Right ventricle myocardium superior (tissue), 1 donor: Measurements from ENCODE around the gene PPP2R3B. TPM values are rescaled to one million over a fixed set of nuclear protein-coding genes. Genes with fewer than 3 reads are reported as not detected.
A peak's percentile ranks its signal among the peaks of the same experiment; 100 is the strongest.
"Not testable (repeated sequence)": the region's sequence is repeated elsewhere in the genome, so short reads cannot be mapped to it uniquely, and the experiment has no call there.

Source experiments
- ATAC-seq: fragments of 200-7000 bp; cut with Tn5 transposase; one replicate; pipeline ENCODE4 v1.9.1; 2020; ENCODE audit warnings: mild to moderate bottlenecking; ENCODE audit not compliant: poor library complexity
- DNase-seq: peaks from one replicate; pipeline ENCODE4 v3.0.0-alpha.2; 2020
- intact Hi-C: fragments of 100-400 bp; cut with DNase I; formaldehyde crosslinking; loops from one replicate; pipeline ENCODE4 v1.11.2; 2022
- total RNA-seq: library from RNA; stranded (reverse); fragmentation: NEBNext Ultra II Directional; extraction: Animal tissue kit (Norgen Biotek cat#: 25700); gene quantifications from one replicate; pipeline ENCODE4 v1.2.1, GENCODE V29; 2021
- donor health status: DM: no; HTN: yes; CAD: no; lungs with severe emphysema.

The PPP2R3B gene
- total RNA-seq, 1 donor from 2014 or later: 154 TPM

DNA sequence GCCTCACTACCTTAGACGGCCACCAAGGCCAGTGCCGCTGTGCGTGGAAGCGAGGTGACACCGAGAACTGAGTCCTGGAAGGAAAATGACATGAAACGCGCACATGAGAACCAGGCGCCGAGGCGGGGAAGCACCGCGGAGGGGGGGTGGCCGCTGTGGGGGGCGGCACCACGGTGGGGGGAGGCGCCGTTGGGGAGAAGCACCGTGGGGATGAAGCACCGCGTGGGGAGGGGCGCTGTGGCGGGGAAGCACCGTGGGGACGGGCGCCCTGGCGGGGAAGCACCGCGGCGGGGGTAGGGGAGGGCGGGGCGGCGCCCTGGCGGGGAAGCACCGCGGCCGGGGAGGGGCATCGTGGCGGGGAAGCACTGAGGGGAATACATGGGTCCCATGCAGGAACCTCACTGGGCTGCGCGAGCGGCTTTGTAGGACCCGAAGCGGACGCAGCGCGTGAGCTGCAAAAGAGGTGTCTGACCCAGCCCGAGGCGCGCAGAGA, 28.0 kb downstream of the PPP2R3B start:
- intact Hi-C loops: no loop called here
- DNase-seq: peak; percentile 30

DNA sequence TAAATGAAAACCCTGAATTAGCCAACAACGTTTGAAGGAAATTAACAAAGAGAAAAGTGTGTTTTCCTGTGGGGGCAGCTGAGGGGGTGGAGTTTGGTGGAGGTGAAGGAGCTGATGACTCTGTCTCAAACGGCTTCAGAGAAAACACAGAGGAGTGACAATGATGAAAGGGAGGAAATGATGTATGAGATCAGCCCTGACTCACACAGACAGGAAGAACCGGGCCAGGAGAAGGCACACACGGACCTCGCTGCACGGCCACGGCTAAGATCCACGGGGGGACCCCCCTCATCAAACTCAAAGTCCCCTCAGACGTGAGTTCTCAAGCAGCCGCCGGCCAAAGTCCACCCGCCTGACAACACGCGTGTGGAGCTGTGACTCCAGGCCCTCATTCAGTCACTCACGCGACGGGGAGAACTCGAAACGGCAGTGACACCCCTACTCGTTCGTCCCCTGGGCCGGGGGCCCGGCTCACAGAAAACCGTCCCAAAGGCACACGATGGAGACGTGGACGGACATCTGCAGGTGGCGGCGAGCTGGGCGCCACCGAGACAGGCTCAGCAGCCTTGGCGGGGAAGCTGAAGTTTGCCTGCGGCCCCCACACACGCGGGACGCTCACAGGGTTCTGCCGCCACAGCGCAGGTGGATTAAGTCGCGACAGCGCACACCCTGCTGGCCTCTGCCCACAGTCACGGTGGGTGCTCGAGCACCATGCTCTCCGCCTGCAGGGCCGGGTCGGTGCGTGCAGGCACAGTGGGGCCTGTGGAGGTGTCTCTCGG, 28.8 kb downstream of the PPP2R3B start:
- DNase-seq (peak; percentile 32), ATAC-seq (no peak)
- intact Hi-C loops: no loop called here

More for the DNA sequence above, 28.0 kb downstream of the PPP2R3B start:
- ATAC-seq: no peak

- intact Hi-C loops: no loop called here
- ATAC-seq (no peak), DNase-seq (peak; percentile 15)
Measured at GRCh38 chrX:357035-357692, 29.5 kb downstream of the PPP2R3B start.

- ATAC-seq (no peak), DNase-seq (peak; percentile 12)
- intact Hi-C loops: no loop called here
Measured at GRCh38 chrX:356385-357034, 30.2 kb downstream of the PPP2R3B start.

GRCh38 chrX:355329-356050, 31.2 kb downstream of the PPP2R3B start:
- DNase-seq: peak; percentile 26
- intact Hi-C loops: no loop called here
- ATAC-seq: no peak

DNA sequence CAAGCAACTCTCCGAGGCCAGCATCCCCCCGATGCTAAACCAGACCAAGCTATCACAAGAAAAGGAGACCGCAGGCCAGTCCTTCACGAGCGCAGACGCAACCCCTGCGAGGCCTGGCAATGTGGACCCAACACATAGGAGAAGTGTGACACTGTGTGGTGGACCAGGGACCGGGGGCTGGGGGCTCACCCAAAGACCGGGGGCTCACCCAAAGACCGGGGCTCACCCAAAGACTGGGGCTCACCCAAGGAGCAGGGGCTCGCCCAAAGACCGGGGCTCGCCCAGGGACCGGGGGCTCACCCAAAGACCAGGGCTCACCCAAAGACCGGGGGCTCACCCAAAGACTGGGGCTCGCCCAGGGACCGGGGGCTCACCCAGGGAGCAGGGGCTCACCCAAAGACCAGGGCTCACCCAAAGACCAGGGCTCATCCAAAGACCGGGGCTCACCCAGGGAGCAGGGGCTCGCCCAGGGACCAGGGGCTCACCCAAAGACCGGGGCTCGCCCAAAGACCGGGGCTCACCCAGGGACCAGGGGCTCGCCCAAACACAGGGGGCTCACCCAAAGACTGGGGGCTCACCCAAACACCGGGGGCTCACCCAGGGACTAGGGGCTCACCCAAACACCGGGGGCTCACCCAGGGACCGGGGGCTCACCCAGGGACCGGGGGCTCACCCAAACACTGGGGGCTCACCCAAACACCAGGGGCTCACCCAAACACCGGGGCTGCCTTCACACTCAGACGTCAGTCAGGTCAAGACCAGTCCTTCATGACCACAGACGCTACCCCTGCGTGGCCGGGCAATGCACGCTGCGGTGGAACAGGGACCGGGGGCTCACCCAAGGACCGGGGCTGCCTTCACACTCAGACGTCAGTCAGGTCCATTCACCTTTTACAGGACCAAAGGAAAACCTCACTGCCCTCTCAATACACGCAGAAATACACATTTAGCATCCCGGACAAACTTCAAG, 32.9 kb downstream of the PPP2R3B start:
- ATAC-seq (no peak), DNase-seq (peak; percentile 29)
- intact Hi-C loops: no loop called here

DNA sequence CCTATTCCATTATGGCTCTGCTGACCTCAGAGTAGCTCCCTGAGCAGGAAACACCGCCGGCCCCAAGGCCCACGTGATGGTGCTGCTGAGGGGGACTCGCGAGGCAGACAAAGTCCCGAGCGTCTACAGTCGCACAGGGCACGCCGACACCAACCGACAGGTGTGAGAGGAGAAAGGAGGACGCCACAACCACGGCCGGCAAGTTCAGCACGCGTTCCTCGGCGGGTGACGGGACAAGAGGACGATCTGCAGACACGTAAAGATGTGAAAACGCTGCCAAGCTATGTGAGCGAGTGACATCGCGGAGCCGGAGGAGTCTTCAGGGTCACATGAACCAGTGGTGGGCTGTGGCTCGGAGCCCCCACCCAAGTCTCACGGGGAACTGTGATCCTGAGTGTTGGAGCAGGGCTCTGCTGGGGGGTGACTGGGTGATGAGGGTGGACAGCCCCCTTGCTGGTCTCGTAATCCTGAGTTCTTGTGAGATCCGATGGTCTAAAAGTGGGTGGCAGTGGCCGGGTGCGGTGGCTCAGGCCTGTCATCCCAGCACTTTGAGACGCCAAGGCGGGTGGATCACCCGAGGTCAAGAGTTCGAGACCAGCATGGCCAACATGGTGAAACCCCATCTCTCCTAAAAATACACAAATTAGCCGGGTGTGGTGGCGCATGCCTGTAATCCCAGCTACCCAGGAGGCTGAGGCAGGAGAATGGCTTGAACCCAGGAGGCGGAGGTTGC, 34.0 kb downstream of the PPP2R3B start:
- ATAC-seq: no peak
- peak; percentile 30 for DNase-seq
- intact Hi-C loops: no loop called here

DNA sequence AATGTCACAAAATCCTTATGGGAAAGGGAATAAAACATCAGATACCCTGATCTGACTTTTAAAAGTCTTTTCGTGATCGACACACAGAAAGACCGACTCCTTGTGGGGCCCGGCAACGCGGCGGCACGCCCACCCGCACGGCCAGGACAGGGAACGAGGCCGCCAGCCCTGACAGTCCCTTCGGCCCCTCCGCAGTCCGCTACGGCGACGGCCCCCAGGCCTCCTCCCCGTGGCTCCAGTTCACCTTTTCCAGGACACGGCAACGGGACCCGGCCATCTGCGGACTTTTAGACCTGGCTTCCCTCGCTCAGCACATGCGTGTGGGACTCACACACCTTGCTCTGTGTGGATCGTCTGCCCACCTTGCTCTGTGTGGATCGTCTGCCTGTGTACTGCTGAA, 34.5 kb downstream of the PPP2R3B start:
- ATAC-seq (no peak), DNase-seq (no peak)
- intact Hi-C loops: no loop called here

DNA sequence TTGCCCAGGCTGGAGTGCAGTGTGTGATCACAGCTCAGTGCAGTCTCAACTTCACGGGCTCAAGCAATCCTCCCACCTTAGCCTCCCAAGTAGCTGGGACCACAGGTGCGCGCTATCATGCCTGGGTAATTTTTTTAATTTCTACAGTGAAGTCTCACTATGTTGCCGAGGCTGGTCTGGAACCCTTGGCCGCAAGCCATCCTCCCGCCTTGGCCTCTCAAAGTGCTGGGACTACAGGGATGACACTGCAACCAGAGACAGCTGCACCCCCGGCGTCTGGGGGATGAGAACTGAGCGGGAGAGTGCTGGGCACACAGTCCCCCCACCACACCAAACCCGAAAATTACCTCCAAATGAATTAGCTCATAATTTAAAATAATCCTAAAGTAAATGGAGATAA, 35.0 kb downstream of the PPP2R3B start:
- ATAC-seq (no peak), DNase-seq (peak; percentile 11)
- intact Hi-C loops: no loop called here

GRCh38 chrX:351324-351641, 35.4 kb downstream of the PPP2R3B start:
- intact Hi-C loops, ATAC-seq, DNase-seq: not testable (repeated sequence)

GRCh38 chrX:350534-351323, 36.0 kb downstream of the PPP2R3B start:
- intact Hi-C loops: no loop called here
- no peak for ATAC-seq
- peak; percentile 37 for DNase-seq

DNA sequence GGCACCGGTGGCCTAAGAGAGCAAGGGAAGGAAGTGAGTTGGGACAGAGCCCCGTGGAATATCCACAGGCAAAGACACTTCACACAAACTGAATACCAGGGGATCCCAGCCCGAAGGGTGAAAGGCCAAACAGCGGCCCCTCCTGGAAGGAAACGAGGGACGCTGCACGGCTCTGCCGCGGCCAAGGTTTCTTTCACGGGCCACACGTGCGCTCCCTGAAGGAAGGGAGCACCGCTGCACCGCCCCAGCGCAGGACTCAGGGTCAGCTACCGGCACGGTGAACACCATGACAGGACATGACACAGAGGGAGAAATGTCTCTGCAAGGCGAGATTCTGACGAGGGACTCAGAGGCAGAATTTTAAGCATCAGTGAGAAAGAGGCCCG, 36.6 kb downstream of the PPP2R3B start:
- intact Hi-C loops: no loop called here
- no peak for ATAC-seq
- peak; percentile 42 for DNase-seq

DNA sequence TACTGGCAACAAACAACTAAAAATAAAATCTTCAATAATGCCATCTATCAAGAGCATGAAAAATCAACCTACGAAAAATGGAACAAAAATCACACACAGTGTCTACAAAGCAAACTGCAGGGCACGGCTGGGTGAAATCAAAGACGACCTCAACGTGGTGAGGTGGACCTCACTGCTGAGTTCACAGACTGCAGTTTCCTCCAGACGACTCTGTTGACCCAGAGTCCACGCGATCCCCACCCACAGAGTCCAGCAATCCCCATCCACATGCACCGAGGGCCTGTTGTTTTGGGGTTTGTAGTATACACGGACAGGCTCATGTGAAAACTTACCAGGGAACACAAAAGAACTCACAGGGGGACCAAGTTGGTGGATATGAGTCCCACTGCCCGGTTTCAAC, 37.0 kb downstream of the PPP2R3B start:
- intact Hi-C loops: no loop called here
- DNase-seq (peak; percentile 6), ATAC-seq (no peak)

DNA sequence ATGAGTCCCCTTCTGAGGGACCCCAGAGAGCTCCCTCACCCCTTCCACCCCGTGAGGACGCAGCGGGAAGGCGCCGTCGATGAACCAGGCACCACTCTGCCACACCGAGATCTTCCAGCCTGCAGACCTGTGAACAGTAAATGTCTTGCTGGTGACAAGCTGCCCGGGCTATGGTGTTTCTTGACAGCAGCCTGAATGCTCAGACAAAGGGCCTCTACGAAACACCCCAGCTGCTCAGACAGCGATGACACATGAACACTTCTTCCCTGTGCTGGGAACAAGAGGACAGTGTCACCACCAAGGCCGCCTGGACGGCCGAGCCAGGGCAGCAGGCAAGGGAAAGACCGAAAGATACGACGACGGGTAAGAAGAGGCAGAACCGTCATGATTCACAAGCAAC, 37.5 kb downstream of the PPP2R3B start:
- ATAC-seq (peak; percentile 46), DNase-seq (peak; percentile 35)
- intact Hi-C loops: no loop called here

GRCh38 chrX:348461-349117, 38.1 kb downstream of the PPP2R3B start:
- intact Hi-C loops: no loop called here
- DNase-seq (peak; percentile 34), ATAC-seq (peak; percentile 48)
